NT2/D1 (cell line): ENCODE results near the gene CAPN3.

Experiments used
- YY1 ChIP-seq: IDR thresholded peaks from 2 replicates; pipeline ENCODE4 v1.6.1; 2011; ENCODE audit not compliant: insufficient read length, insufficient read depth
- ZNF274 ChIP-seq: IDR thresholded peaks from 2 replicates; pipeline ENCODE4 v1.6.1; 2011; ENCODE audit warnings: mild to moderate bottlenecking, low read depth, low read length

DNA sequence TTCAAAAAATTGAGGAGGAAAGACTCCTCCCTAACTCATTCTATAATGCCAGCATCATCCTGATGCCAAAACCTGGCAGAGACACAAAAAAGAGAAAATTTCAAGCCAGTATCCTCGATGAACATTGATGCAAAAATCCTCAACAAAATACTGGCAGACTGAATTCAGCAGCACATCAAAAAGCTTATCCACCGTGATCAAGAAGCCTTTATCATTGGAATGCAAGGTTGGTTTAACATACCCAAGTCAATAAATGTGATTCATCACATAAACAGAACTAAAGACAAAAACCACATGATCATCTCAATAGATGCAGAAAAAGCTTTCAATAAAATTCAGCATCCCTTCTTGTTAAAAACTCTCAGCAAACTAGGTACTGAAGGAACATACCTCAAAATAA lies 24.2 kb upstream of the CAPN3 start:
- no peak for TF ChIP-seq YY1
- no peak for TF ChIP-seq ZNF274
